ENCODE results near the gene NDUFA8.

DNA sequence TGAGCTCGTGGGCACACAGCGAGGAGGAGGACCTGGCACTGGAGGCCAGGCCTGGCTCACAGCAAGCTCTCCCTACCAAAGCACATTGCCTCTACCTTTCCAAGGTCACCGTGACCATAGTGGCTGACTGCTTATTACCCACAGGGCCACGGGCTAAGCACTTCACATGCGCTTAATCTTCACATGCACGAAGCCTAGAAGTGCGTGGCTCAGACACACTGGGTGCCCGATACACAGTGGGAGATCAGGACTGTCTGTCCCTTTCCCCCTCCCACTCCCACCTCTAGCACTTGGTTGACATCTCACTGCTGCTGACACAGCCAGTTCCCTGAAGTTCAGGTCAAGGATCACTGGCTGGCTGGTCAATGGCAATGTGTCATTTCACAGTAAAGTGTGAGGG lies 45.6 kb upstream of the NDUFA8 start:
- TF ChIP-seq, protein P1, sequence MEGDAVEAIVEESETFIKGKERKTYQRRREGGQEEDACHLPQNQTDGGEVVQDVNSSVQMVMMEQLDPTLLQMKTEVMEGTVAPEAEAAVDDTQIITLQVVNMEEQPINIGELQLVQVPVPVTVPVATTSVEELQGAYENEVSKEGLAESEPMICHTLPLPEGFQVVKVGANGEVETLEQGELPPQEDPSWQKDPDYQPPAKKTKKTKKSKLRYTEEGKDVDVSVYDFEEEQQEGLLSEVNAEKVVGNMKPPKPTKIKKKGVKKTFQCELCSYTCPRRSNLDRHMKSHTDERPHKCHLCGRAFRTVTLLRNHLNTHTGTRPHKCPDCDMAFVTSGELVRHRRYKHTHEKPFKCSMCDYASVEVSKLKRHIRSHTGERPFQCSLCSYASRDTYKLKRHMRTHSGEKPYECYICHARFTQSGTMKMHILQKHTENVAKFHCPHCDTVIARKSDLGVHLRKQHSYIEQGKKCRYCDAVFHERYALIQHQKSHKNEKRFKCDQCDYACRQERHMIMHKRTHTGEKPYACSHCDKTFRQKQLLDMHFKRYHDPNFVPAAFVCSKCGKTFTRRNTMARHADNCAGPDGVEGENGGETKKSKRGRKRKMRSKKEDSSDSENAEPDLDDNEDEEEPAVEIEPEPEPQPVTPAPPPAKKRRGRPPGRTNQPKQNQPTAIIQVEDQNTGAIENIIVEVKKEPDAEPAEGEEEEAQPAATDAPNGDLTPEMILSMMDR (optimal IDR thresholded peaks at IDR 0.05 in 1 of 3, IDR thresholded peaks at IDR 0.05 in 1 of 3, conservative IDR thresholded peaks at IDR 0.05 in 1 of 3; ENCODE audit: extremely low read depth in 1 of 3, insufficient read depth in 2 of 3, low read length in 3 of 3): no peak
- TF ChIP-seq EZH2 (IDR thresholded peaks at IDR 0.05; ENCODE audit: low read length): no peak
